SK-N-SH treated with all-trans-retinoic acid at 6 μM for 48 hours (cell line): ENCODE data around the gene FXYD2.

Source experiments
- BACH2 ChIP-seq: fragments of 250-450 bp; sonication (Bioruptor Pico); IDR thresholded peaks from 2 replicates; pipeline ENCODE4 v1.9.0; 2021; ENCODE audit warnings: mild to moderate bottlenecking, borderline replicate concordance
- CREB5 ChIP-seq: fragments of 250-450 bp; sonication (Bioruptor Pico); IDR thresholded peaks from 2 replicates; pipeline ENCODE4 v1.5.1; 2020; ENCODE audit warnings: low read depth, mild to moderate bottlenecking, moderate library complexity
- GLIS3 ChIP-seq: fragments of 250-450 bp; sonication (Bioruptor Pico); IDR thresholded peaks from 2 replicates; pipeline ENCODE4 v1.5.0; 2020; ENCODE audit warnings: mild to moderate bottlenecking, moderate library complexity

- no peak for TF ChIP-seq BACH2 (CRISPR knock-in tag)
- TF ChIP-seq CREB5 (CRISPR knock-in tag): no peak
- no peak for TF ChIP-seq GLIS3 (CRISPR knock-in tag)
Observed at GRCh38 chr11:117827521-117828511, 3.3 kb upstream of the FXYD2 start.
